RCC 7860 (cell line): ENCODE data around the gene GH1.
"Not testable (repeated sequence)": the region's sequence is repeated elsewhere in the genome, so short reads cannot be mapped to it uniquely, and the experiment has no call there.

ENCODE experiments used
- DNase-seq: peaks from one replicate; pipeline ENCODE4 v3.0.0-alpha.2; 2015; ENCODE audit warnings: low spot score
- FAIRE-seq: peaks from 2 replicates; lab custom pipeline; 2012; peaks lifted over from hg19 to GRCh38; lab: Jason Lieb, UNC

GH1 gene

DNA sequence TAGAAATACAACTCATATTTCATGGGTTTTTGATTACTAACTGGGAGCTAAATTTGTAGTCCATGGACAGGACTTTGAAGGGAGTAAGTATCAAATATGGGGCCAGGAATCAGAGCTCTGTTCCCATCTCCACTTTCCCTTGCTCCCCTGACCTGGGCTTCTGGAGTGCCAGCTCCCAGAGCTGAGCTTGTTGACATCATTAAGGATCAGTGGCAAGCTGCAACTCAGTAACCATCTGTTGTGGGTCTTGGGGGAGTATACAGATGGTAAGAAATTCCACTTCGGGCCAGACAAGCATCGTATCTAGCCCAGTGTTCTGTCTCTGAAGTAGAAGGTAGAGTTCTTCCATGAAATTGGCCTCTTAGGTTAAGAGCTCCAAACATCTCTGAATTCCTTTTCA, 16.7 kb downstream of the GH1 start:
- not testable (repeated sequence) for FAIRE-seq, DNase-seq

DNA sequence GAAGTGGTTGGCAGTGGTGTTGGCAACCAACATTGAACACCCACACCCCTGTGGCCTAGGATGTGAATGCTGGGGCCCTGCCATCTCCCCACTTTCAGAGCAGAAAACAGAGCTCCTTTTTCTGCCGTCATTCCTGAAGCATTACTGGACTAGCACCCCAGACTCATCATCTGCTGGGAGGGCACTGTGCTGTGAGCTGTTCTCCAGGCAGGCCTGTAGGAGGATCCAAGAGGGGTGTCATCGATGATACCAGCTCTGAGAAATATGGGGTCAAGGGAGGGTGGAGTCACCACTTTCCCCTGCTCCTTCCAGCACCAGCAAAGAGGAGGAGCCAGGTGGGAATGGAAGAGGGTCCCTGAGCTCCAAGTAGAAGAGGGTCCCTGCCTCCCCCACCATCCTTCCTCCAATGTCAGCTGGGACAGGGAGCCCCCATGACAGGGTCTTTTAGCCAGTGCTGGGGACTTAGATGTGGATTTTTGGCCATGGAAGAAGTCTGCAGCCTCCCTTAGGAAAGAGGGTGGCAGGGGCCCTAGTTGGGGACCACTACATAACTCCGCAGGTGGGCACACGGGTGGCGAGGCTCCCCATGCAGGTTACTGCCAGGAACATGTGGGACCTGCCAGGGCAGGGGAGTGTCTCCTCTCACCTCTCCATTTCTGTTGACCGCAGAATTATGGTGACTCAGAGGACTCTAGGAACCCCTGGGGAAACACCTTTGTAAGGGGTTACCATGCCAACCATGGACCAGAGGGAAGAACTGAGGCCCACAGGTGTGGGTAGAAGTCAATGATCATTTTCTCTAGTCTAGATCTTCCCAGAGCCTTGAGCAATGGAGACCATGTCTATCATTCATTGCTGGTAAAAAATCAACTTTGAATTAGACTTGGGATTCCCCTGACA, 19.5 kb downstream of the GH1 start:
- DNase-seq, FAIRE-seq: not testable (repeated sequence)

DNA sequence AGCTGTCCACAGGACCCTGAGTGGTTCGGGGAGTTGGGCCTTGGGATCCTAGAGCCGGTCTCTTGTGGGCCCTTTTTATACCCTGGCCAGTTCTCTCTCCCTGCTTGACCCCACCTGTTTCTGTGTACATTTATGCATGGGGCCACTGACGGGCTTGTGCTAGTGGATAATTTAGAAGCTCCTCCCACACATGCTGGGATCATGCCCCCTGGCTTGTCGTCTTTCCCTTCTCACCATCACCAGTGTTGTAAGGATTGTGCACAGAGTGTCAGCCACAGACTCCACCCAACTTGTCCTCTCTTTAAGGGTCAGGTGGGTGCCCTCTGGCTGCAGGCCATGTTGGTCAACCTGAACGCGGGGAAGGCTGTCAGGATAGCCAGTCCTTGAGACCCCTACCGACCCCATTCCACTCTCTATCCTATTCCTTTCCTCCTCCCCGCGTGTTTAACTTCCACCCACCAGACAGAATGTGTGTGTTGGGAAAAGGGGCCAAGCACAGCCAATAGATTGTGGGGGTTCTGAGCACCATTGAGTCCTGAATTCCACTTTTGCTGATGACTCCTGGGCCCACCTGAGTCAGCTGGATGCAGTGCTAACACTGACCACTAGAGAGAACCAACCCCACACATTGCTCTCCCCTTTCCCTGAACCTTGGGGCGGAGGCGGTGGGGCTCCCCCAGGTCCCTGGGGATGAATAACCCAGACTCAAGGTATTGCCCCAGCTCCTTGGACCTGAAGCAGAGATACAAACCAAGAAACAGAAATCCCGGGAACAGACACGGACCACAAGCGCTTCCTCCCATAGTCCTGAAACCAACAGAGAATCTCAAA, 21.9 kb downstream of the GH1 start, which contains the start of gene CSH1:
Gene CSH1, minus strand, starts transcription at position 51 of the 831 bp plus-strand sequence. CDS start 63 bp downstream, outside the sequence.
- DNase-seq, FAIRE-seq: not testable (repeated sequence)

DNA sequence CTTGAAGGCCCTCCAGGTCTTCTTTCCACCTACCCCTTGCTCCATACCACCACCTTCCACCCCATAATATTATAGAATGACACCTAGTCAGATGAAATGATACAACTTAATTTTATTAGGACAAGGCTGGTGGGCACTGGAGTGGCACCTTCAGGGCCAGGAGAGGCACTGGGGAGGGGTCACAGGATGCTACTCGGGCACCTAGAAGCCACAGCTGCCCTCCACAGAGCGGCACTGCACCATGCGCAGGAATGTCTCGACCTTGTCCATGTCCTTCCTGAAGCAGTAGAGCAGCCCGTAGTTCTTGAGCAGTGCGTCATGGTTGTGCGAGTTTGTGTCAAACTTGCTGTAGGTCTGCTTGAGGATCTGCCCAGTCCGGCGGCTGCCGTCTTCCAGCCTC, 23.8 kb downstream of the GH1 start:
- not testable (repeated sequence) for FAIRE-seq, DNase-seq

DNA sequence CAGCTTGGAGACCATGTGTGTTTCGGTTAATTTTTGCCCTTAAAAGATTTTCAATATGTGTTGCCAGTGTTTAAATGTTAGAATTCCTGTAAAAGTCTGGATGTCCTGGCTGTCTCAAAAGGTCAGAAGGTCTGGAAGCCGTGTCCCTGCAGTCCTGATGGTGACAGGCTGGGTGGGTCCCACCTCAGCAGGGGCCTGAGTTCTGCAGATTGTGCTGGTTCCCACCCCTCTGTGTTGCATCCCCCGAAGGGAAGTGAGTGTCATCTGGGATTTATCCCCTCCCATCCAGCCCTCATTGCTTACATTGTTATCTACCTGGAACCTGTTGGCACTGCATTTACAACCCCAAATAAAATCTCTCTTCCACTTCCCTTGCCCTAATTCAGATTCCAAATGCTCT, 24.6 kb downstream of the GH1 start:
- DNase-seq, FAIRE-seq: not testable (repeated sequence)

DNA sequence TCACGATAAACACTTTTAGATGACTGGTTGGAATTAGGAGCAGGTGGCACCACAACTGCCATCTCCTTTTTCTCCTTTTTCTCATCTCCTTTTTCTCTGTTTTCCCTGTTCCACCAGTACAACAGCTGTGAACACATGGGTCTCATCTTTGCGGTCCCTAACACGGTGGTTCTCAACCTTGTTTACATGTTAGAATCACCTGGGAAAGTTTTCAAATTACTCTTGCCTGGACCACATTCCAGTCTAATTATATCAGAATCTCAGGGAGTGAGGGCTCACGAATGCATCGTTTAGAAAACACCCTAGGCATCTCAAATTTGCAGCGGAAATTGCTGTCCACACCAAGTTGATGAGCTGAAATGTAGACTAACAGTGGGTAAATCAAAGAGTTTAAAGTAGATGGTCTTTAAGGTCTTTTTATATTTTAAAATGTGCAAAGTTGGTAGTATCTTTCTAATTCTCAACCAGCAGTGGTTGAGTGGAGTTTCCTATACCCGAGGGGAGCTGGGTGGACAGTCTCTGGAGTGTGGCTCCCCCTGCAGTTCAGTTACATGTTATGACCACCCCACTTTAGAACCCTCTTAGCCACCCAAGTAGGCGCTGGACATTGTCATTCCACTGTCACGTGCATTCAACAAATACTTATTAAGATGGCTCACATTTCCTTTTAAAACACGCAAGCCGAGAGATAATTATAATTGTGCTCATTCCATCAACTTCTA, 26.2 kb downstream of the GH1 start:
- not testable (repeated sequence) for DNase-seq, FAIRE-seq

DNA sequence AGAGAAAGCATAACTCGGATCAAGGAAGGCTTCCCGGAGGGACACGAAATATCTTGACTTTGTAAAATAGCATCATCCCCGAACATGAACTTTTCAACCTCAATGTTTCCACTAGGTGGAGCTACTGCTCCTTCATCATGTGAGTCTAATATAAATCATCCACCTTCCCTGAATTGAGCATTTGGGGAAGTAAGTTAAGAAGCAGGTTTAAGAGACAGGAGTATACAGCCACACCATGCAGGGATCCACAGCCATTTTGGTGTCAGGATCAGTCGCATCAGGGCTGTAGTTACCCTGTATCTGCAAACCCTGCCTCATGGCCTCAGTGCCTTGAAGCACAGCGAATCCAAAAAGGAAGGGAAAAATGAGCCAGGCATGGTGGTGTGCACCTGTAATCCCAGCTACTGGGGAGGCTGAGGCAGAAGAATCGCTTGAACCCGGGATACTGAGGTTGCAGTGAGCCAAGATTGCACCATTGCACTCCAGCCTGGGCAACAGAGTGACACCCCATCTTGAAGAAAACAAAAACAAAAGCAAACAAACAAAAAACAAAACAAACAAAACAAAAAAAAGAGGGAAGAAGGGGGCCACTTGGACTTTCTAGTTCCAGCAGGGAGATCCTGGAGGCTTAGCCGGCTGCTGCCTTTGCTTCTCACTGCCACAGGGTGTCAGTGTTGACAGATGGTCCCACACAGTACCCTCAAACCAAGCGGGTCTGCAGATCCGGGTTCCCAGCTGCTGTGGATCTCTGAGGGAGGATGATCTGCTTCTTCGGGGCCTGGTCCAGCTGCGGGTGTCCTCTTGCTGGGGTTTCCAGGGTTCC, 29.4 kb downstream of the GH1 start:
- not testable (repeated sequence) for DNase-seq
- peak; percentile 70 for FAIRE-seq

DNA sequence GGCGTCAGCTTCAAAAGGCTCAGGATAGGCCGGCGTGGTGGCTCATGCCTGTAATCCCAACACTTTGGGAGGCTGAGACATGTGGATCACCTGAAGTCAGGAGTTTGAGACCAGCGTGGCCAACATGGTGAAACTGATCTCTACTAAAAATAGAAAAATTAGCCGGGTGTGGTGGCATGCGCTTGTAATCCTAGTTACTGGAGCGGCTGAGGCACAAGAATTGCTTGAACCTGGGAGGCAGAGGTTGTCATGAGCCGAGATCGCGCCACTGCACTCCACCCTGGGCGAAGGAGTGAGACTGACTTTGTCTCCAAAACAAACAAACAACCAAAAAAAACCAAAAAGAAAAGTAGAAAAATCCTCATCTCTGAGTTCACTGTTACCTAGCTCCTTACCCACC, 33.5 kb downstream of the GH1 start:
- FAIRE-seq, DNase-seq: not testable (repeated sequence)

DNA sequence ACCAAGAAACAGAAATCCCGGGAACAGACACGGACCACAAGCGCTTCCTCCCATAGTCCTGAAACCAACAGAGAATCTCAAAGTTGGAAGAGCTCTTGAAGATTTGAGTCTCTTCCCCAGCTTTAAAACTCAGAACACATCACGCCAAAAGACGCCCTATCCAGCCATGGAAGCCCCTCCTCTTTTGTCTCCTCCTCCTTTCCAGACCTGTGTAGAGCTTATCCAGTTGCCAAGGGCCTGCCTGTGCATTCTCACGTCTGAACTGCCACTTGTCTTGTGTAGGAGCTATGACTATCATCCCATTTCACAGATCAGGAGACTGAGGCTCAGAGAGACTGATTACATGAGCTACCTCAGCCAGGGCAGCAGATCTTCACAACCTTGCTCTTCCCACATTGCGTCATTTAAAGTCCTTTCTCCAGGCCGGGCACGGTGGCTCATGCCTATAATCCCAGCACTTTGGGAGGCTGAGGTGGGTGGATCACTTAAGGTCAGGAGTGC, 36.0 kb downstream of the GH1 start:
- DNase-seq, FAIRE-seq: not testable (repeated sequence)

DNA sequence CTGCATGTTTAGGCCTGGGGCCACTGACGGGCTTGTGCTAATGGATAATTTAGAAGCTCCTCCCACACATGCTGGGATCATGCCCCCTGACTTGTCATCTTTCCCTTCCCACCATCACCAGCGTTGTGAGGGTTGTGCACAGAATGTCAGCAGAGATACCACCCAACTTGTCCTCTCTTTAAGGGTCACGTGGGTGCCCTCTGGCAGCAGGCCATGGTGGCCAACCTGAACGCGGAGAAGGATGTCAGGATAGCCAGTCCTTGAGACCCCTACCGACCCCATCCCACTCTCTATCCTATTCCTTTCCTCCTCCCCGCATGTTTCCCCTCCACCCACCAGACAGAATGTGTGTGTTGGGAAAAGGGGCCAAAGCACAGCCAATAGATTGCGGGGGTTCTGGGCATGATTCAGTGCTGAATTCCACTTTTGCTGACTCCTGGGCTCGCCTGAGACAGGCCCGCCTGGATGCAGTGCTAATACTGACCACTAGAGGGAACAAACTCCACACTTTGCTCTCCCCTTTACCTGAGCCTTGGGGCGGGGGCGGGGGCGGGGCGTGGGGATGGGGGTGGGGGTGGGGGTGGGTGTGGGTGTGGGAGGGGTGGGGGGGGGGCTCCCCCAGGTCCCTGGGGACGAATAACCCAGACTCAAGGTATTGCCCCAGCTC, 36.6 kb downstream of the GH1 start, which contains the start of gene GH2:
Gene GH2, minus strand, starts transcription at position 10 of the 667 bp plus-strand sequence. CDS start 143 bp downstream, outside the sequence.
- no peak for FAIRE-seq
- DNase-seq = peak; percentile 27

DNA sequence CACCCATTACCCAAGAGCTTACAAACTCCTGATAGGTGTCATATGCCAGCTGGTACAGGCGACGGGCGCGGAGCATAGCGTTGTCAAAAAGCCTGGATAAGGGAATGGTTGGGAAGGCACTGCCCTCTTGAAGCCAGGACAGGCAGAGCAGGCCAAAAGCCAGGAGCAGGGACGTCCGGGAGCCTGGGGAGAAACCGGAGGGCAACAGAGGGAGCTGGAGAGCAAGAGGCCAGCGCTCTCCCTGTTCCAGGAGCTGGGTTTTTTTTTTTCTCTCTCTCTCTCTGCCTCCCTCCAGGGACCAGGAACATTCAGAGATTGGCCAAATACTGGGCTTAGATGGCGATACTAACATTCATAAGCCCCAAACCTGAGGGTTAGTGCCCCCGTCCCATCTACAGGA, 37.3 kb downstream of the GH1 start:
- DNase-seq, FAIRE-seq: not testable (repeated sequence)

DNA sequence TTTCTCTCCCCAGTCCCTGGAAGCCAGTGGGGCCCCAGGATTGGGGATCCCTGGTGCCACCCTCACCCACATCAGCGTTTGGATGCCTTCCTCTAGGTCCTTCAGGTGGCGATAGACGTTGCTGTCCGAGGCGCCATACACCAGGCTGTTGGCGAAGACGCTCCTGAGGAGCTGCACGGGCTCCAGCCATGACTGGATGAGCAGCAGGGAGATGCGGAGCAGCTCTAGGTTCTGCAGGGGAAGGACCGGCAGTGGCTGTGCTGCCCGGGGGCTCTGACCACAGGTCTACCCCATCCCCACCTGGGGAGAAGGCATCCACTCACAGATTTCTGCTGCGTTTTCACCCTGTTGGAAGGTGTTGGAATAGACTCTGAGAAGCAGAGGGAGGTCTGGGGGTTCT, 37.9 kb downstream of the GH1 start:
- DNase-seq (no peak), FAIRE-seq (no peak)

DNA sequence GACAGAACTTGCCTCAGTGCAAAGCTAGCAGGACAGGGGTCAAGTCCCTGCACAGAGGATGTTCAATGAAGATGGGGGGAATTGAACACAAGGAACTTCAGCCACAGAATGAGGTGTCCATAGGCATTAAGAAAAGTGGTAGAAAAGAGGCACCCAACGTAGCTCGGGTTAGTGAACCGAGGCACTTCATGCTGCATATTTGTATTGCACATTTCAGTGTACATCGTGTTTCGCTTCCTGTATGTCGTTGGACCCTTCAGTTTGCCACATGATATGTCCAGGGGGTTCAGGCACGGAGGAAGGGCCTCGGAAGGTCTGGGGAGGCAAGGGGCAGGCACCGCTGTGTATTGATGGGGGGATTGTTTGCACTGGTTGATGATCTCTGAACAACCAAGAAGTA, 40.2 kb downstream of the GH1 start:
- not testable (repeated sequence) for DNase-seq, FAIRE-seq

DNA sequence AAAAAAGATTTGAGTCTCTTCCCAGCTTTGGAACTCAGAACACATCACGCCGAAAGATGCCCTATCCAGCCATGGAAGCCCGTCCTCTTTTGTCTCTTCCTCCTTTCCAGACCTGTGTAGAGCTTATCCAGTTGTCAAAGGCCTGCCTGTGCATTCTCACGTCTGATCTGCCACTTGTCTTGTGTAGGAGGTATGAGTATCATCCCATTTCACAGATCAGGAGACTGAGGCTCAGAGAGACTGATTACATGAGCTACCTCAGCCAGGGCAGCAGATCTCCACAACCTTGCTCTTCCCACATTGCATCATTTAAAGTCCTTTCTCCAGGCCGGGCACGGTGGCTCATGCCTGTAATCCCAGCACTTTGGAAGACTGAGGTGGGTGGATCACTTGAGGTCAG, 43.9 kb downstream of the GH1 start:
- not testable (repeated sequence) for FAIRE-seq, DNase-seq

DNA sequence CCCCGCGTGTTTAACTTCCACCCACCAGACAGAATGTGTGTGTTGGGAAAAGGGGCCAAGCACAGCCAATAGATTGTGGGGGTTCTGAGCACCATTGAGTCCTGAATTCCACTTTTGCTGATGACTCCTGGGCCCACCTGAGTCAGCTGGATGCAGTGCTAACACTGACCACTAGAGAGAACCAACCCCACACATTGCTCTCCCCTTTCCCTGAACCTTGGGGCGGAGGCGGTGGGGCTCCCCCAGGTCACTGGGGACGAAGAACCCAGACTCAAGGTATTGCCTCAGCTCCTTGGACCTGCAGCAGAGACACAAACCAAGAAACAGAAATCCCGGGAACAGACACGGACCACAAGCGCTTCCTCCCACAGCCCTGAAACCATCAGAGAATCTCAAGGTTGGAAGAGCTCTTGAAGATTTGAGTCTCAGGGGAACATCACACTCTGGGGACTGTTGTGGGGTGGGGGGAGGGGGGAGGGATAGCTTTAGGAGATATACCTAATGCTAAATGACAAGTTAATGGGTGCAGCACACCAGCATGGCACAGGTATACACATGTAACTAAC, 44.5 kb downstream of the GH1 start:
- DNase-seq, FAIRE-seq: not testable (repeated sequence)

DNA sequence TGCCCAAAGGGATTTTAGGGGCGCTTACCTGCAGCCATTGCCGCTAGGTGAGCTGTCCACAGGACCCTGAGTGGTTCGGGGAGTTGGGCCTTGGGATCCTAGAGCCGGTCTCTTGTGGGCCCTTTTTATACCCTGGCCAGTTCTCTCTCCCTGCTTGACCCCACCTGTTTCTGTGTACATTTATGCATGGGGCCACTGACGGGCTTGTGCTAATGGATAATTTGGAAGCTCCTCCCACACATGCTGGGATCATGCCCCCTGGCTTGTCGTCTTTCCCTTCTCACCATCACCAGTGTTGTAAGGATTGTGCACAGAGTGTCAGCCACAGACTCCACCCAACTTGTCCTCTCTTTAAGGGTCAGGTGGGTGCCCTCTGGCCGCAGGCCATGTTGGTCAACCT, 45.1 kb downstream of the GH1 start, which contains the start of gene CSH2:
Gene CSH2, minus strand, starts transcription at position 101 of the 400 bp plus-strand sequence. Its CDS starts 63 bp downstream, at position 38.
- DNase-seq, FAIRE-seq: not testable (repeated sequence)

DNA sequence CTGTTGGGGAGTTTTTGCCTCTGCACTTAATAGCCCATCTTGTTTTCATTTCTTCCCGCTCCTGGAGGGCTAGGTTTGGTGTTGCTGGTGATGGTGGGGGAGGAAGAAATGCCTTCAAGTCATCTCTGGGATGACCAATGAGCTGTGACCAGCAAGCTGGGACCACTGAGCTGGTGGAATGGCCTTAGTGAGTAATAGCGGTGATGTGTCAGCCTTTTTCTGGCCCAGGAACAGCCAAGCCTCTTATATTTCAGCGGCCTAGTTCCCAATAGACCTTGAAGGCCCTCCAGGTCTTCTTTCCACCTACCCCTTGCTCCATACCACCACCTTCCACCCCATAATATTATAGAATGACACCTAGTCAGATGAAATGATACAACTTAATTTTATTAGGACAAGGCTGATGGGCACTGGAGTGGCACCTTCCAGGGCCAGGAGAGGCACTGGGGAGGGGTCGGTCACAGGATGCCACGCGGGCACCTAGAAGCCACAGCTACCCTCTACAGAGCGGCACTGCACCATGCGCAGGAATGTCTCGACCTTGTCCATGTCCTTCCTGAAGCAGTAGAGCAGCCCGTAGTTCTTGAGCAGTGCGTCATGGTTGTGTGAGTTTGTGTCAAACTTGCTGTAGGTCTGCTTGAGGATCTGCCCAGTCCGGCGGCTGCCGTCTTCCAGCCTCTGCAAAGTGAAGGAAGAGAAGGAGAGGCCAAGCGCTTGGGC, 46.8 kb downstream of the GH1 start:
- DNase-seq = peak; percentile 57
- FAIRE-seq = peak; percentile 73

DNA sequence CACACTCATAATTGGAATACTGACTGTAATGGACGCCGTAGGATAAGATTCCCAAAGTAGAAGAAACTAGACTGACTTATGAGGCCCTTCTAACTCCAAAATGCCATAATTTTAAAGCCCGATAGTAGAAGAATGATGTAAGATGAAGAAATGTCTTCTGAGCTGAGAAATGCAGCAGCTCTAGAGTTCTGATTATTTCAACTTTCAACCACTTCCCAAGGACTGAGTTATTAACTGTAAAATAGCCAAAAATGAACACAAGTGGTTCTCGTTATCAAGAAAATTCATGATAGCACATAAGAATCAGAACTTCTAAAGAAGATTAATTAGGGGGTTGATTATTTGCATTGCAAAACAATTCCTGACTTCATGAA, 48.4 kb downstream of the GH1 start:
- not testable (repeated sequence) for FAIRE-seq, DNase-seq
